ENCODE results near the gene B3GALT4.

The B3GALT4 gene

GRCh38 chr6:33292996-33293682 is 16.2 kb downstream of the B3GALT4 start:
- DNase-seq (ENCODE audit: low spot score) = no peak

- DNase-seq (ENCODE audit: low spot score) = no peak
These were observed 17.3 kb downstream of the B3GALT4 start for GRCh38 chr6:33294086-33294823.

- no peak for DNase-seq (ENCODE audit: low spot score)
These were observed 18.9 kb downstream of the B3GALT4 start for GRCh38 chr6:33295621-33296369.

GRCh38 chr6:33296797-33297405 is 20.0 kb downstream of the B3GALT4 start:
- DNase-seq (ENCODE audit: low spot score) = no peak

DNA sequence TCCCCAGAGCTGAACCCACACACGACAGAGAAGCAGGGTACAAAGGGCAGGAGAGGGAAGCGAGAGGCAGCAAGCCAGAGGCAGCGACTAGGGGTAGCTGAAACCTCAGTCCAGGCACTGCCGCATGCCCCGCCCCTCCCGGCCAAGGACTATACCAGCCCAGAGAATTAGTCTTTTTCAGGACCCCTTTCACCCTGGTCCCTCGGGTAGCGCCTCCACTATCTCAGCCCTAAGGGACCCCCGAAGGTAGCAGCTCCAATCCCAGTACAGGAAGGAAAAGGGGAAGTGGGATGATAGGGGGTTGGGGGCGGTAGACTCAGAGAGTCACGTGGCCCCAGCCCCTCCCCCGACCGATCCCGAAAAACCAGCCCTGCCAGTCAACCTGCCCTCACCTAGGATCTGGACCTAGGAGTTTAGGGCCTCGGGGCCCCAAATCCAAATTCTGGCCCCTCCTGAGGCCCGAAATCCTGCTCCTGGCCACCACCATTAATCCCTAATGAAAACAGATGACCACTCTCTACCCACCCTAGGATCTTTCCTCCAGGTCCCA is 20.6 kb downstream of the B3GALT4 start:
- no peak for DNase-seq (ENCODE audit: low spot score)

GRCh38 chr6:33297956-33298772 is 21.2 kb downstream of the B3GALT4 start:
- peak; percentile 71 for DNase-seq (ENCODE audit: low spot score)

- peak; percentile 16 for DNase-seq (ENCODE audit: low spot score)
These were observed 21.9 kb downstream of the B3GALT4 start, which contains the start of gene RGL2 for GRCh38 chr6:33298773-33299236. Gene RGL2, minus strand, starts transcription at chr6:33298942. Its CDS starts 332 bp downstream, at chr6:33298610.

GRCh38 chr6:33299237-33299944 is 22.5 kb downstream of the B3GALT4 start:
- peak; percentile 91 for DNase-seq (ENCODE audit: low spot score)

- DNase-seq (ENCODE audit: low spot score) = no peak
These were observed 25.0 kb downstream of the B3GALT4 start for GRCh38 chr6:33301877-33302276.

GRCh38 chr6:33304216-33304615 is 27.3 kb downstream of the B3GALT4 start:
- DNase-seq (ENCODE audit: low spot score) = no peak

DNA sequence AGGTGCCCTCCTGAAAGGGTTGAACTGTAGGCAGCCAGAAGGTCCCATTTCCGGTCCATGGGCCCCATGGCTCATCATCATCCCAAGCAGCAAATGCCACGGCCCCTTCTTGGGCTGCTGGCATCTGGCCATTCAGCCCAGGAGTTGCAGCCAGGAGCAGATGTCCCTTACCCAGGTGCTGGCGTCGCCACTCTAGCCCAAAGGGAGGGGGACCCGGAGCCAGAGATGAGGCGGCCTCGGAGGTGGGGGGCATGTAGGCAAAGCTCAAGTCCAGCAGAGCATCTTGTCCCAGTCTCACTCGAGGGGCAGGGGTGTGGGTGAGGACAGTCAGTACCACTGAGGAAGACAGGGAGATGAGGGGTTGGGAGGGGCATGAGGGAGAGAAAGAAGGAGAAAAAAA is 28.1 kb downstream of the B3GALT4 start:
- no peak for DNase-seq (ENCODE audit: low spot score)

DNA sequence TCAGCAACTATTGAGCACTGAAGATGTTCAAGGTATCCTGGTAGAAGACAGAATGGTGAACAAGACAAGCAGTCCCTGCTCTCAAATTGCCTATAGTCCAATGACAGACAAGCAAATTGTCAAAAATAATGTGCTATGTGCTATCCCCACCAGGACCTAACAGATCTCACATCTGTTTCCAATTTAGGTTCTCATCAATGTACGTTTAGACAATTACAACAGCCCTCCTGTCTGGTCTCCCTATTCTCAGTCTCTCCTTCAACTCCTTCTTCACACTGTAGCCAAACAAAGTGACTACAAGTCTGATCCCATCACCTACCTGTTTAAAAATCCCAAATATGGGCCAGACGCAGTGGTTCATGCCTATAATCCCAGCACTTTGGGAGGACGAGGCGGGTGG is 29.4 kb downstream of the B3GALT4 start:
- no peak for DNase-seq (ENCODE audit: low spot score)

DNA sequence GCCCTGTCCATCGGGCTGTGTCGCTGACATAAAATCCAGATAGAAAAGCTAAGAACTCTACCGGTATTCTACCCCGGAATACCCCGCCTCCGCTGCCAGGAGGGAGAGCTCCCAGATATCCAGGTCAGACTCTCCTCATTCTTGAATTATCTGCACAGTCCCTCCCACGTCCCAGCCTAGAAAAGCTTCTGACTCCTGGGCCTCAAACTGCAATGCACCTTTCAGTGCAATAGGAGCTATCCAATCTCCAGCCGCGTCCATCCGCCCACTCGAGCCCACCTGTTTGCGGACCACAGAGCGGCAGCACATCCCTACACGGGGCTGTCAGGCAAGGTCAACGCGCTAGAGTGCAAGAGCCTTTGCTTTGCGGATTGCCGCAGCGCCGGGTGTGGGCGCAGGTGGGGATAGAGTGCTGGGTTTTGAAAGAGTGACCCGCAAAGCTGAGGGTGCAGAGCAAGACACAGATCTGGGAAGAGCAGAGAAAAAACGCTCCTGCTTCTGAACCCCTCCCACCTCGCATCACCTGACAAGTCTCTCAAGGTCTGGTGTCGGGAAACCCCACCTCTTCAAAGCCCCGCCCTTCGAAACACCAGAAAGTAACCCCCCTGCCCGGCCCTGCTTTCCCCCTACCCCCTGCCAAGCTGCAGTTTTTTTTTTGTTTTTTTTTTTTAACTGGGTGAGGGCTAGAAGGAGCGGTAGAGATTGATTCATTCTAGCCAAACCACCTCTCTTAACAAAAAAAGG is 35.6 kb downstream of the B3GALT4 start:
- peak; percentile 78 for DNase-seq (ENCODE audit: low spot score)

DNA sequence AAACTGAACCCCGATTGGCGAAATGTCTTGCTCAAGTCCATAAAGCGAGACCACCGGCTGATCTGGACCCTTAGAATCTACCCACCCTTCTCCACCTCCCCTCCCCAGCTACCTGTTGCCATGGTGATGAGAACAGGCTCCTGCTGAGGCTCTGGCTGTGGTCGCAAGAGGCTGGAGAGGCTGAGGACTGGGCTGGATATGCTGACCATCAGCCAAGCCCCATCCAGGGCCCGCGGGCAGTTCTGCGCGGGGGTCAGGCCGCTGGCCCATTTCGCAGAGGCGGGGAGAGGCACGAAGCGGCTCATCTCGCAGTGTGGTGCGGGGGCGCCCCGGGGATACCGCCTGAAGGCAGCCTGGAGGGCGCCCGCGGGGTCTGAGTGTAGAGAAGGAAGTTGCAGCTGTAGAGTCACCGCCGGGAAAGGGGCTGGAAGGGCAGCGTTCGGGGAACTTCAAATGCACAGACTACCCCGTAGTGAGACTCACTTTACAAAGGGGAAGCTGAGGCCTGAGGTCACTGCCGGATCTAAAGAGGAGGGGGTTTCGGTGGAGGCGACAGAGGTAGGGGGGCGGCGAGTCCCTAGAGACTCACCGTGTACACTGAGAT is 36.3 kb downstream of the B3GALT4 start:
- DNase-seq (ENCODE audit: low spot score) = no peak

DNA sequence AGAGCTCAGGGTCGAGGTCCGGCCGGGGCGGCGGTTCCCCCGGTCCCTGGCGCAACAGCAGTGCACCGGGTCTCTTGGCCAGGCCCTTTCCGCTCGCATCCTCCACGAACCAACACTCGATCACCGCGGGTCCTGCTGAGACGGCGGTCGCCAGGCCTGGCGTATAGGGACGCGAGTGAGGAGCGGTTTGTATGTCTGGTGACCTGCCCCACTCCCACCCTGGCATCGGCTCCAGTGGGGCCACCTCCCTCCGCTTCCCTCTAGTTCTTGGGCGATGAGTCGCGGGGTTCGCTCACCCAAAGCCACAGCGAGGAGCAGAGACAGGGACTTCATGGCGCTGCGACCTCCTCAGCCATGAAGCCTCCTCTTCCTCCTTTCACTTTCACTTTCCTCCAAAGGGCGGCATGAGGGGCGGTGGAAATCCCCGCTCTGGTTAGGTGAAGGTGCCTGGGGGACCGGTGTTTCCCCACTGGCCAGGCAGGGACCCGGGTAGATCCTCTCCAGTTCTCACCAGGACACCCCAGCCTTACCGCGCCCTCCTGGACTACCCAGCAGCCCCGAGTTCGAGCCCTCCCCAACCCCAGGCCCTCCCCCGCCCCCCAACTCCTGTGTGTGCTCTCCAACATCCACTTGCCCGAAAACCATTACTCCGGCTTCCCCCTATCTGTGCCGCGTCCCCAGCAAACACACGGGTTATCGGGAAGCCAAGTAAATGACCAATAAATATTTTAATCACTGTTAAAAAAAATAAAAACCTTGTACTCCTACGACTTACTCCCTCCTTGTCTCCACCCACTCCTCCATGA is 37.0 kb downstream of the B3GALT4 start, which contains the start of gene TAPBP:
Gene TAPBP (minus strand): TSS at position 370 of the 806 bp plus-strand sequence. CDS start 37 bp downstream, at position 333.
- peak; percentile 62 for DNase-seq (ENCODE audit: low spot score)

DNA sequence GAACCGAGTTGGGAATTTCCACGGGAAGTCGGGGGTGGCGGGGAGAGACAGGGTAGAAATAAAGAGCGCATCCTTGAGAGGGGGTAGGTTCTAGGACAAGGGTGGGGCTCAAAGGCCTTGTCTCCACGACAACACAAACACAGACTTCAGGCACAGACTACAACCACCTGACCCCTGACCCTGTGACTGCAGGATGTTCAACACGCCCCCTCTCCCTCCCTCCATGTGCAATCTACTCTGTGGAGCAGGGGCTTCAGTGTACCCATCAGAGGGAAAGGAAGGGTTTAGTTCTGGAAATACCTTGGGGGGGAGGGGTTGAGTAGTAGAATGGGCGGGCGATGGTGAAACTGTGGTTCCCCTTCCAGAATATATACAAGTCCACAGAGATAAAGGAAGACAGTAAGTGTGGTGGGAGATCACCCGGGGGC is 37.6 kb downstream of the B3GALT4 start:
- peak; percentile 58 for DNase-seq (ENCODE audit: low spot score)

GRCh38 chr6:33314943-33315792 is 38.2 kb downstream of the B3GALT4 start:
- peak; percentile 15 for DNase-seq (ENCODE audit: low spot score)
